Fibroblast of lung (primary cell): ENCODE measurements around the gene SIRT2. TPM values are rescaled to one million over a fixed set of nuclear protein-coding genes. Genes with fewer than 3 reads are reported as not detected.

Experiments used
- DNase-seq, 2 donors: peaks; one replicate each; pipeline versions ENCODE4 v3.0.0 to v3.0.0-alpha.2; 2010; ENCODE audit warnings: low read depth in 2 of 2
- H2AFZ ChIP-seq: 2 replicates; pipeline ENCODE4 v1.5.1; 2012; ENCODE audit warnings: low read length, control low read depth, inconsistent platforms
- H3K27ac ChIP-seq: 2 replicates; pipeline ENCODE4 v1.5.1; 2011; ENCODE audit warnings: low read length, control low read depth; ENCODE audit not compliant: insufficient read depth
- H3K27me3 ChIP-seq: 2 replicates; pipeline ENCODE4 v1.5.1; 2011; ENCODE audit warnings: mild to moderate bottlenecking, low read length; ENCODE audit not compliant: control insufficient read depth, insufficient read depth
- H3K36me3 ChIP-seq: 2 replicates; pipeline ENCODE4 v1.5.1; 2011; ENCODE audit warnings: low read length; ENCODE audit not compliant: control insufficient read depth, insufficient read depth
- H3K4me1 ChIP-seq: 2 replicates; pipeline ENCODE4 v1.5.1; 2011; ENCODE audit warnings: low read length; ENCODE audit not compliant: control insufficient read depth, insufficient read depth; ENCODE audit errors: extremely low read depth
- H3K4me2 ChIP-seq: 2 replicates; pipeline ENCODE4 v1.5.1; 2011; ENCODE audit warnings: low read length, control low read depth; ENCODE audit not compliant: insufficient read depth; ENCODE audit errors: extremely low read depth
- H3K4me3 ChIP-seq, 4 experiments: fragments of 200-600 bp in 1 of 4; sonication (generic) in 1 of 4; replicated peaks in 1 of 4; 2 replicates each; pipeline ENCODE4 v1.5.1; 2011 to 2016; ENCODE audit warnings: low read length in 4 of 4, low read depth in 3 of 4, mild to moderate bottlenecking in 3 of 4, control low read depth in 2 of 4, inconsistent platforms in 1 of 4, mixed read lengths in 1 of 4; ENCODE audit not compliant: insufficient read depth in 1 of 4; ENCODE audit errors: control extremely low read depth in 1 of 4
- H3K79me2 ChIP-seq: 2 replicates; pipeline ENCODE4 v1.5.1; 2012; ENCODE audit warnings: mild to moderate bottlenecking, low read length, inconsistent platforms; ENCODE audit not compliant: control insufficient read depth, insufficient read depth
- H3K9ac ChIP-seq: 2 replicates; pipeline ENCODE4 v1.5.1; 2011; ENCODE audit warnings: mild to moderate bottlenecking, low read length, control low read depth; ENCODE audit not compliant: insufficient read depth
- H3K9me3 ChIP-seq: 2 replicates; pipeline ENCODE4 v1.5.1; 2012; ENCODE audit warnings: low read depth, low read length; ENCODE audit not compliant: control insufficient read depth, insufficient read depth
- H4K20me1 ChIP-seq: 2 replicates; pipeline ENCODE4 v1.5.1; 2011; ENCODE audit warnings: low read length; ENCODE audit not compliant: control insufficient read depth, insufficient read depth; ENCODE audit errors: extremely low read depth
- EZH2 ChIP-seq: IDR thresholded peaks from 2 replicates; pipeline ENCODE4 v1.5.1; 2012; ENCODE audit warnings: low read length, control low read depth, mild to moderate bottlenecking; ENCODE audit errors: missing control alignments
- polyA plus RNA-seq, 2 donors: library from polyadenylated mRNA; depleted of rRNA in 1 of 2; stranded (reverse) in 1 of 2; unstranded in 1 of 2; fragments of >200 nt; gene quantifications; 2 replicates each; pipeline ENCODE4 v1.2.1, GENCODE V29; 2011 to 2012; ENCODE audit warnings: missing spikeins in 1 of 2
- total RNA-seq: library from RNA; depleted of rRNA; stranded (reverse); fragments of >200 nt; gene quantifications from 2 replicates; pipeline ENCODE4 v1.2.1, GENCODE V29; 2014
- TF ChIP-seq, protein P1 (sequence below), 2 donors: IDR thresholded peaks in 1 of 2; conservative IDR thresholded peaks in 1 of 2; 1 replicate in 1 of 2; 2 replicates in 1 of 2; pipeline ENCODE4 v1.5.1; 2011 to 2012; ENCODE audit warnings: low read length in 2 of 2, control low read depth in 1 of 2, inconsistent platforms in 1 of 2, low read depth in 1 of 2, mild to moderate bottlenecking in 1 of 2

The SIRT2 gene
- total and polyA plus RNA-seq, 2 donors (not counting 1 experiment from before 2014, with no cell fraction given), result 38.7 to 51.7 TPM

DNA sequence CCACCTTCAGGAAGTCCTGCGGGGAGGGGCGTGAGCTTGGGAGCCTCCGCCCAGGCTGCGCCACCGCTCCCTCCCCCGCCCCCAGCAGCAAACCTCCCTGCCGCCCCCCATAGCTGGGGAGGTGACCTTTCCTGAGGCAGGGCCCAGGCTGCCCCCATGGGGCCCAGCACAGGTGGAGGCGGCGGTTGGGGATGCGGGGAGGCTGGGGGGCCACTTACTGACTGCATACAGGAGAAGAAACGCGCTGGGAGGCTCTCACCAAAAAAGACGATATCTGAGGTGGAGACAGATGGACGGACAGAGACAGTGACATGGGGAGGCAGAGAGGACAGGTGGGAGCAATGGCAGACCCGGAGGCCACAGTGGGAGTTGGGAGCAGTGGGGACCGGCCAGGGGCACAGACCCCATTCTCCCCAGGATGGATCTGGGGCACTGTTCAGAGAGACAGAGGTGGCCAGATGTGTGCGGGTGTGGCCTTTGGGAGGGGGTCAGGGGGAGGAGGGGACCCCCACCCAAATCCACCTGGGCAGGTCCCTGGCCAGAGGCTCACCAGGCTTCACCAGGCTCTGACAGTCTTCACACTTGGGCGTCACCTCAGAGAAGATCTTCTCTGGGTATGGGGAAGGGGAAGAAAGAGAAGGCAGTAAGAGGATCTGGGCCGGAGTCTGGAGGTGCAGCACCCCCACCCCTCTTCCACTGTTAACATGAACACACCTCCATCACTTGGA, 18.4 kb downstream of the SIRT2 start:
- Histone ChIP-seq H3K4me2 (no peak overlapping the region), H3K27me3 (no peaks in the 10 kb centered on the region), H3K79me2 (no peaks in the 10 kb centered on the region), H3K9me3 (no peaks in the 10 kb centered on the region), H3K4me3 (no peak overlapping the region), H3K27ac (no peak overlapping the region), H3K9ac (no peak overlapping the region), H3K4me1 (no peaks in the 10 kb centered on the region), H3K36me3 (no peaks in the 10 kb centered on the region), H4K20me1 (no peaks in the 10 kb centered on the region), H2AFZ (no peak overlapping the region)
- no peak for DNase-seq
- TF ChIP-seq, protein P1, sequence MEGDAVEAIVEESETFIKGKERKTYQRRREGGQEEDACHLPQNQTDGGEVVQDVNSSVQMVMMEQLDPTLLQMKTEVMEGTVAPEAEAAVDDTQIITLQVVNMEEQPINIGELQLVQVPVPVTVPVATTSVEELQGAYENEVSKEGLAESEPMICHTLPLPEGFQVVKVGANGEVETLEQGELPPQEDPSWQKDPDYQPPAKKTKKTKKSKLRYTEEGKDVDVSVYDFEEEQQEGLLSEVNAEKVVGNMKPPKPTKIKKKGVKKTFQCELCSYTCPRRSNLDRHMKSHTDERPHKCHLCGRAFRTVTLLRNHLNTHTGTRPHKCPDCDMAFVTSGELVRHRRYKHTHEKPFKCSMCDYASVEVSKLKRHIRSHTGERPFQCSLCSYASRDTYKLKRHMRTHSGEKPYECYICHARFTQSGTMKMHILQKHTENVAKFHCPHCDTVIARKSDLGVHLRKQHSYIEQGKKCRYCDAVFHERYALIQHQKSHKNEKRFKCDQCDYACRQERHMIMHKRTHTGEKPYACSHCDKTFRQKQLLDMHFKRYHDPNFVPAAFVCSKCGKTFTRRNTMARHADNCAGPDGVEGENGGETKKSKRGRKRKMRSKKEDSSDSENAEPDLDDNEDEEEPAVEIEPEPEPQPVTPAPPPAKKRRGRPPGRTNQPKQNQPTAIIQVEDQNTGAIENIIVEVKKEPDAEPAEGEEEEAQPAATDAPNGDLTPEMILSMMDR (conservative IDR thresholded peaks at IDR 0.05 in 1 of 2, IDR thresholded peaks at IDR 0.05 in 1 of 2; ENCODE audit: low read depth in 1 of 2, low read length in 2 of 2), result no peak
- TF ChIP-seq EZH2, result no peak

DNA sequence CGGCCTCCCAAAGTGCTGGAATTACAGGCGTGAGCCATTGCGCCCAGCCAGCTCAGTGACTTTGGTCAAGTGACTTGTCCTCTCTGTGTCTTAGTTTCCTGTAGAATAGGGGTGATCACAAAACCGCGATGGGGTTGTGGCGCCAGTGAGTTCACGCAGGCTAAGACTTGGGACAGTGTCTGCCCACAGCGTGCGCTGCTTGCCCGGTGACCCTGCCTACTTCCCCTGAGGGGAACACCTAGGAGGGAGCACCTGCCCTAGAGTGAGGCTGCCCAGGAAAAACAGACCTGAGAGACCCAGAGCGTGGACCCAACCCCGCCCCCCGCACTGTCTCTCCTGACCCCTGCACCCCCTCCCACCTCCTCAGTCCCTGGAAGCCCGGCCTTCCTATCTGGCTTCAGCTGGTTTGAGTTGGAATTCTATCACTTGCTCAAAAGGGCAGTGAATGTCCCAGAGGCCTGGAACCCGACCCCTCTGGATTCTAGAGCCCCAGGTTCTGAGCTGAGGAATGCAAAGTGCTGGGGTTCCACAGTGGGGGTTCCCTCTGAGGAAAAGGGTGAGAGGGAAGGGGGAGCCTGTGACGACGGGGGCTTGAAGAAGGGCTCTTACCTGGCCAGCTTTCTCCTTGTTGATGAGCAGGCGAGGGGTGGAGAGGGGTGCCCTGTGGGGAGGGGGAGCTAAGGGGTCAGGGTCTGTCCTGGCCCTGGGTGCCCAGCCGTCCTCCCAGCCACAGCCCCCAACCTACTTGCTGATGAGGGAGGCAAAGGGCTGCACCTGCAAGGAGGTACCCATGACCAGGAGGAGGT, 19.1 kb downstream of the SIRT2 start:
- Histone ChIP-seq H4K20me1 (no peaks in the 10 kb centered on the region), H3K79me2 (no peaks in the 10 kb centered on the region), H3K4me3 (no peak overlapping the region), H3K27ac (no peak overlapping the region), H3K9me3 (no peaks in the 10 kb centered on the region), H2AFZ (no peak overlapping the region), H3K9ac (no peak overlapping the region), H3K36me3 (no peaks in the 10 kb centered on the region), H3K4me2 (no peak overlapping the region), H3K4me1 (no peaks in the 10 kb centered on the region), H3K27me3 (no peaks in the 10 kb centered on the region)
- TF ChIP-seq EZH2, result no peak
- TF ChIP-seq, protein P1 (conservative IDR thresholded peaks at IDR 0.05 in 1 of 2, IDR thresholded peaks at IDR 0.05 in 1 of 2; ENCODE audit: low read depth in 1 of 2, low read length in 2 of 2), result no peak
- no peak for DNase-seq

DNA sequence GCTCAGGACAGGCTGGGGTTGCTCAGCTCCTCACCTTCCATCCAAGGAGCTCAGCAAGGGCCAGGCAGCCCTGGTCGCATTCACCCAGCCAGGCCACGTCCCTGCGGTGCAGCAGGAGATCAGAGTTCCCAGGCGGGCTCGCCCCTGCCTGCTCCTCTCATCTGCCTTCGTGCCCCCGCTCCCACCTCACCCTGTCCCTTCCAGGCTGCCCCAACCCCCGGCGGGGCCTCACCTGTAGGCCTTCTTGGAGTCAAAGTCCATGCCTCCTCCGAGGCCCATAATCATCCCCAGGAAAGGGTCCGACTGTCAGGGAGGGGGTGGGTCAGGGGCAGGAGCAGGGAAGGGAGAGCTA, 20.0 kb downstream of the SIRT2 start:
- no peaks in the 10 kb centered on the region for H3K4me1 ChIP-seq
- no peak overlapping the region for H2AFZ ChIP-seq
- TF ChIP-seq, protein P1 (conservative IDR thresholded peaks at IDR 0.05 in 1 of 2, IDR thresholded peaks at IDR 0.05 in 1 of 2; ENCODE audit: low read depth in 1 of 2, low read length in 2 of 2), result no peak
- no peak for DNase-seq
- no peak overlapping the region for H3K27ac ChIP-seq
- no peaks in the 10 kb centered on the region for H3K36me3 ChIP-seq
- no peak overlapping the region for H3K9ac ChIP-seq
- H3K79me2 ChIP-seq, result no peaks in the 10 kb centered on the region
- H3K4me3 ChIP-seq, result no peak overlapping the region
- H3K27me3 ChIP-seq, result no peaks in the 10 kb centered on the region
- H3K9me3 ChIP-seq, result no peaks in the 10 kb centered on the region
- no peaks in the 10 kb centered on the region for H4K20me1 ChIP-seq
- no peak overlapping the region for H3K4me2 ChIP-seq
